GM10248 (cell line): ENCODE measurements around the gene PDIK1L.
A peak's percentile ranks its signal among the peaks of the same experiment; 100 is the strongest.

Experiments used
- CTCF ChIA-PET: fragments of 300-600 bp; sonication (Branson Sonifier 250); formaldehyde crosslinking; extraction: SDS; loops from one replicate; lab custom pipeline; 2021; ENCODE audit warnings: antibody characterized with exemption; lab: Yijun Ruan, JAX
- POLR2A ChIA-PET: fragments of 350-650 bp; sonication (Branson Sonifier 250); formaldehyde crosslinking; extraction: SDS; loops from one replicate; lab custom pipeline; 2020; ENCODE audit warnings: antibody characterized with exemption; lab: Yijun Ruan, JAX
- DNase-seq: peaks from one replicate; pipeline ENCODE4 v3.0.0; 2012; ENCODE audit errors: extremely low spot score
- TF ChIP-seq, protein P1 (sequence below): IDR thresholded peaks from 2 replicates; pipeline ENCODE4 v1.5.1; 2012; ENCODE audit warnings: mild to moderate bottlenecking, low read depth; ENCODE audit errors: extremely low read depth, missing control alignments, control extremely low read depth

Gene PDIK1L

DNA sequence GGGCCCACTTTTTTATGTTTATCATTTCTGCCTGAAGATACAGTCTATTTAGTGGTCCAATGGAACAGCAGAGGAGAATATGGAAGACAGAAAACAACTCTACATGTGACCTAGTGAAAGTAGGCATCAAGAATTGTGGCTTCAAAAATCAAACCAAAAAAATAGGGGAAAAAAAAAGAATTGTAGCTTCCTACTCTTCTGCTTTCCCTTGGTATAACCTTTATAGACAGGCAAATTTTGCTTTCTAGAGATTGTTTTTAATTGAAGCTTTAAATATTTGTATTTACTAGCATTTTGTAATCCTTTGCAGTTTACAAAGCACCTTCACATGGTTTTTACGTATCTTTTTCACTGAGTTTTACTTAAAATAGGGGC, 14.3 kb downstream of the PDIK1L start:
- ChIA-PET CTCF (interaction anchor here (0.7 to 7.9 kb wide), 10 partner anchors 11 to 196 kb away, joined by 3 to 93 read pairs (median 4); partner anchors contain the start of genes C1orf232, CEP85, PDIK1L and ZNF593), POLR2A (interaction anchor here (1.0 kb wide), 1 partner anchor 18 kb away, joined by 3 read pairs; no protein-coding TSS in a partner anchor)
- DNase-seq: no peak
- TF ChIP-seq, protein P1, sequence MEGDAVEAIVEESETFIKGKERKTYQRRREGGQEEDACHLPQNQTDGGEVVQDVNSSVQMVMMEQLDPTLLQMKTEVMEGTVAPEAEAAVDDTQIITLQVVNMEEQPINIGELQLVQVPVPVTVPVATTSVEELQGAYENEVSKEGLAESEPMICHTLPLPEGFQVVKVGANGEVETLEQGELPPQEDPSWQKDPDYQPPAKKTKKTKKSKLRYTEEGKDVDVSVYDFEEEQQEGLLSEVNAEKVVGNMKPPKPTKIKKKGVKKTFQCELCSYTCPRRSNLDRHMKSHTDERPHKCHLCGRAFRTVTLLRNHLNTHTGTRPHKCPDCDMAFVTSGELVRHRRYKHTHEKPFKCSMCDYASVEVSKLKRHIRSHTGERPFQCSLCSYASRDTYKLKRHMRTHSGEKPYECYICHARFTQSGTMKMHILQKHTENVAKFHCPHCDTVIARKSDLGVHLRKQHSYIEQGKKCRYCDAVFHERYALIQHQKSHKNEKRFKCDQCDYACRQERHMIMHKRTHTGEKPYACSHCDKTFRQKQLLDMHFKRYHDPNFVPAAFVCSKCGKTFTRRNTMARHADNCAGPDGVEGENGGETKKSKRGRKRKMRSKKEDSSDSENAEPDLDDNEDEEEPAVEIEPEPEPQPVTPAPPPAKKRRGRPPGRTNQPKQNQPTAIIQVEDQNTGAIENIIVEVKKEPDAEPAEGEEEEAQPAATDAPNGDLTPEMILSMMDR: no peak

DNA sequence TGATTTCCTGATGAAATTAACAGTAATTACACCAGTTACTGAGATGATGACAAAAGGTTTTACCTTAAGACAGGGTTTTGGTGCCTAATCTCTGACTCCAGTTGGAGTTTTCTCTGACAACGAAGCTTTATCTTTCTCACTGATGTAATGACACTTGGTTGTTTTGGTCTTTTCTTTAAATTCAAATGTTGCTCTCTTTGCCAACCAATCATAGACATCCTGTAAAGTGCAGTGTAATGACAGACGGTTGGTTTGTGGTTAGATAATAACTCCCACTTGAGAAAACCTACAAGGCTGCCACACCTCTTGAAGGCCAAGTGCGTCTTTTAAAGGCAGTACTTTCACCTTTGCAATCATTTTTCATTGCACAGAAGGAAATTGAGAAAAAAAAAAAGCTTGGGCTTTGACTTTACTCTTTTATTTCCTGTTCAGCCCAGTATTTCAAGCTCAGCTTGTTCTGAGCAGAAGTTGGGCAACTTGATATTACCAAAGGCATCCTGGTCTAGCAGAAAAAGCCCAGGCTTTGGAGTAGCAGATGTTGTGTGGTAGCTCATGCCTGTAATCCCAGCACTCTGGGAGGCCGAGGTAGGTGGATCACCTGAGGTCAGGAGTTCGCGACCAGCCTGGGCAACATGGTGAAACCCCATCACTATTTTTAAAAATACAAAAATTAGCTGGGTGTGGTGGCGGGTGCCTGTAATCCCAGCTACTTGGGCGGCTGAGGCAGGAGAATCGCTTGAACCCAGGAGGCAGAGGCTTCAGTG, 14.9 kb downstream of the PDIK1L start:
- peak; percentile 74 for DNase-seq
- POLR2A ChIA-PET: interaction anchor here (1.0 kb wide), 1 partner anchor 19 kb away, joined by 3 read pairs; no protein-coding TSS in a partner anchor

DNA sequence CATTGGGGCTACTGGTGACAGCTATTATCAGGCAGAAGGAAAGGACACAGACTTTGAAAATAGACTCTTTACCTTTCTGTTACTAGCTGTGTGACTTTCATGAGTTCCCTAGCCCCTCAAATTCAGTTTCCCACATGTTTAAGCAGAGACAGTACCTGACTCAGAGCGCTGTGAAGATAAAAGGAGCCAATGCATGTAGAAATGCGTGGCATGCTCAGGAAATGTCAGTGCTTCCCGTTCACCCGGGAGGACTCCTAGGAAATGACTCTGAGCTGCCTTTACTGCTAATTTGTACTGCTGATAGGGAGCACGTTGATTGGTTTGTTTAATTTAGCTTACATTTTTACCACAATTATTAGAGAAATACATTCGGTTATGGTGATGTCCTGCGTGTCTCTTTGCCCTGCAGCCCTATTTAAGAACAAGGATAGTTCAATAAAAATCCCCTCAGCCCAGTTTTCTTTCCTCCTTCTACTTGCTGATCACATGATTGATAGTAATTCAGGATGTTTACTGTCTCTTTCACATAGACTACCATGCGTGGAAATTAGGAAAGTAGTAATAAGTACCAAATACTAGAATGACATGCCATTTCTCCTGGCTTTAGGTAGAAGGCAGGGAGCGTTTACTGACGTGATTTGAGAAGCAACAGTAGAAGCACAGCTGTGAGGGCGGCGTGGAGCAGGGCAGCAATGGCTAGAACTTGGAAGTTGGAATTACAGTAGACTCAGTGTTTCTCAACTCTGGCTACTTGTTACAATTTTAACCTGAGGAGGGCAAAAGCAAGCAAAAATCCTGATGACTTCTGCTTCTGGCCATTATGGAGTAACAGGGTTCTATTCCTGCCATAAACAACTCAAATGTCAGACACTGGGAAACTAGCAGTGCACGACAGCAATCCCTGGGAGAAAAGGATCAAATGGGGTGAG, 15.9 kb downstream of the PDIK1L start:
- DNase-seq: no peak
- ChIA-PET POLR2A (interaction anchor here (1.0 kb wide), 1 partner anchor 20 kb away, joined by 3 read pairs; no protein-coding TSS in a partner anchor), CTCF (interaction anchor here (1.7 to 7.9 kb wide), 5 partner anchors 15 to 157 kb away, joined by 5 to 93 read pairs (median 12); partner anchors contain the start of genes C1orf232, PDIK1L and ZNF593)
- TF ChIP-seq, protein P1: no peak

More for the DNA sequence above, 14.9 kb downstream of the PDIK1L start:
- CTCF ChIA-PET: interaction anchor here (0.7 to 7.9 kb wide), 11 partner anchors 11 to 196 kb away, joined by 3 to 93 read pairs (median 5); partner anchors contain the start of genes C1orf232, CEP85, PDIK1L and ZNF593
- TF ChIP-seq, protein P1: no peak

DNA sequence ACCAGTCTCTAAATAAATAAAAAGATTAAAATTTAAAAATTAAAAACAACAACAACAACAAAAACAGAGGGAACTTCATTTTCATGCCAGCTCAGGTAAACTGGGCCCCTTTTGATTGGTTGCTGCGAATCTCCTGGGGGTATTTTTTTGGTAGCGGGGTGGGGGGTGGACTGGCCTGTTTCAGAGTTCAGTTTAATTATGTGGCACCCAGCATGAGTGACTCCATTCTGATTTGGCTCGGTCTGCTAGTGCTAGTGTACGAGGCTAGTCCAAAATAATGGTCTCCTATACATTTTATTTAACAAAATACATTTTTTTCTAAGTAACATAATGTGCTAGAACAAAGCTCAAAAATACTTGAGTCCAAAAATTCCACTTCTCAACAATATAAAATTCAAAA, 18.2 kb downstream of the PDIK1L start:
- ChIA-PET POLR2A (no interaction called here), CTCF (interaction anchor here (1.2 to 7.9 kb wide), 2 partner anchors 15 to 248 kb away, joined by 3 to 93 read pairs; no protein-coding TSS in a partner anchor)
- TF ChIP-seq, protein P1: no peak
- no peak for DNase-seq

DNA sequence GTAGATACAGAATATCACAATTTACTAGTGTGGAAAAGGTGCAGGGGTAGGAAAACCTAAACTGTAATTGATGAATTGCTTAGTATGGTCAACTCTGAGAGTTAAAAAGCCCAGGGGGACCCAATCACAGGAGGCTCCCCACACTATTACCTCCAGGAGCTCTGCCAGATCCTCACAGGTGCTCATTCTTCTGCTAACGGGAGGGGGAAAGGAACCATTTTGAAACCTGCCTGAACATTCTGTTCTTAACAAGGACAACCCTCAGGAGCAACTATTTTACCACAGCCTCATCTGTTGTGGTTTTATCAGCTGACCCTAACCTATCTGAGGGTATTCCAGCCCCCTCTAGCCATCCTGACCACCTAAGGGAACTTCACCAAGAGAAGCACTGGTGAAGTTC, 19.1 kb downstream of the PDIK1L start:
- ChIA-PET POLR2A (no interaction called here), CTCF (interaction anchor here (1.5 to 7.9 kb wide), 2 partner anchors 14 to 133 kb away, joined by 3 to 93 read pairs; partner anchors contain the start of gene PAFAH2)
- TF ChIP-seq, protein P1: no peak
- no peak for DNase-seq
